NB4 (cell line): ENCODE results near the gene PCNX2.

Experiments
- TF ChIP-seq, protein P1 (sequence below): IDR thresholded peaks from one replicate; pipeline ENCODE4 v1.5.1; 2012; ENCODE audit warnings: low read depth, low read length
- TF ChIP-seq, protein P2 (sequence below): IDR thresholded peaks from 2 replicates; pipeline ENCODE4 v1.6.1; 2011; ENCODE audit warnings: low read depth, low read length

DNA sequence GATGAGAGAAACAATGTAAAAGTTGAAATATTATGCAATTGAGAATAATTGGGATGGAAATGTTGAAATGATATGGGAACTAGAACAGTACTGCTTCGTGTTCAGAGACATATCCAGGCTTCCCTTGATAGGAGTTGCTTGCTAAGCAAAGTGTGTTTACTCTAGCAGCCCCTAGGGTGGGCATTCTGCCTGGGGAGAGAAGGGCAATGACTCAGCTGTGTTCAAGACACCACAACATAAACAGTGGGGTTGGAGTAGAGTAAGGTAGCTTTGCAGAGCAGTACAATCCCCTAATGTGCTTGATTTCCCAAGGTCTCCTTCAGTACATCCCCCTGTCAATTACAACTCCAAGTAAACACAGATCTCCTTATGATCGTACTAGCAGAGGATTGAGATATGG is 4.8 kb upstream of the PCNX2 start:
- TF ChIP-seq, protein P1, sequence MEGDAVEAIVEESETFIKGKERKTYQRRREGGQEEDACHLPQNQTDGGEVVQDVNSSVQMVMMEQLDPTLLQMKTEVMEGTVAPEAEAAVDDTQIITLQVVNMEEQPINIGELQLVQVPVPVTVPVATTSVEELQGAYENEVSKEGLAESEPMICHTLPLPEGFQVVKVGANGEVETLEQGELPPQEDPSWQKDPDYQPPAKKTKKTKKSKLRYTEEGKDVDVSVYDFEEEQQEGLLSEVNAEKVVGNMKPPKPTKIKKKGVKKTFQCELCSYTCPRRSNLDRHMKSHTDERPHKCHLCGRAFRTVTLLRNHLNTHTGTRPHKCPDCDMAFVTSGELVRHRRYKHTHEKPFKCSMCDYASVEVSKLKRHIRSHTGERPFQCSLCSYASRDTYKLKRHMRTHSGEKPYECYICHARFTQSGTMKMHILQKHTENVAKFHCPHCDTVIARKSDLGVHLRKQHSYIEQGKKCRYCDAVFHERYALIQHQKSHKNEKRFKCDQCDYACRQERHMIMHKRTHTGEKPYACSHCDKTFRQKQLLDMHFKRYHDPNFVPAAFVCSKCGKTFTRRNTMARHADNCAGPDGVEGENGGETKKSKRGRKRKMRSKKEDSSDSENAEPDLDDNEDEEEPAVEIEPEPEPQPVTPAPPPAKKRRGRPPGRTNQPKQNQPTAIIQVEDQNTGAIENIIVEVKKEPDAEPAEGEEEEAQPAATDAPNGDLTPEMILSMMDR, result no peak
- TF ChIP-seq, protein P2, sequence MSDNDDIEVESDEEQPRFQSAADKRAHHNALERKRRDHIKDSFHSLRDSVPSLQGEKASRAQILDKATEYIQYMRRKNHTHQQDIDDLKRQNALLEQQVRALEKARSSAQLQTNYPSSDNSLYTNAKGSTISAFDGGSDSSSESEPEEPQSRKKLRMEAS, result no peak
